ENCODE measurements around the gene CUEDC1.

The CUEDC1 gene

GRCh38 chr17:57914273-57915142 is 40.7 kb downstream of the CUEDC1 start:
- DNase-seq: no peak

DNA sequence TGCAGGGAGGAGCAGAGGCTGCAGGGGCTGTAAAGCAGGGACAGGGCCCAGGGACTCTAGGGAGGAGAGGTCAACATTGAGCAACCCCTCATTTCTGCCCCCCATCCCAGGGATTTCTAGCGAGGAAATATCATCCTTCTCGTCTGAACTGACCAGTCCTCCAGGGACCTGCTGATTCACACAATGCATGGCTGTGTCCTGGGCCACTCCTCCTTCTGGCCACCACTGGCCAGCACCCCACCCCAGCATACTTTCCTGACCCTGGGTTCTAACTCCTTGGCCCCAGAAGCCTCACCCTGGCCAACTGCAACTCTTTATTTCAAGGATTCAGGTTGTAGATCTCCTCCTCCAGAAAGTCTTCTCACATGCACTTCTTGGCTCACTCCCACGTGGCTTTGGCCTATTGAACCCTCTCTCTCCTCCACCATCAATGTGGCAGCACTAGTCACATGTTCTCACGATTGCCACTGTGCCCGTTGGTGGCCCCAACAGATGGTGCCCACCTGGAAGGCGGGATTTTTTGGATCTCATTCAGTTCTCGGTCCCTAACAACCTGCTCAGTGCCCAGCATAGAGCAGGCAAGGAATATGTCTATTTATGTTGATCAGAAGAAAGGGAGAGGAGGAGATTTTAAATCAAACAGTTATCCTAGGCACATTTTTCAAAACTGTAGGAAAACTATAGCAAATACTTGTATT is 41.5 kb downstream of the CUEDC1 start:
- no peak for DNase-seq

GRCh38 chr17:57911834-57912673 is 43.2 kb downstream of the CUEDC1 start:
- no peak for DNase-seq

DNA sequence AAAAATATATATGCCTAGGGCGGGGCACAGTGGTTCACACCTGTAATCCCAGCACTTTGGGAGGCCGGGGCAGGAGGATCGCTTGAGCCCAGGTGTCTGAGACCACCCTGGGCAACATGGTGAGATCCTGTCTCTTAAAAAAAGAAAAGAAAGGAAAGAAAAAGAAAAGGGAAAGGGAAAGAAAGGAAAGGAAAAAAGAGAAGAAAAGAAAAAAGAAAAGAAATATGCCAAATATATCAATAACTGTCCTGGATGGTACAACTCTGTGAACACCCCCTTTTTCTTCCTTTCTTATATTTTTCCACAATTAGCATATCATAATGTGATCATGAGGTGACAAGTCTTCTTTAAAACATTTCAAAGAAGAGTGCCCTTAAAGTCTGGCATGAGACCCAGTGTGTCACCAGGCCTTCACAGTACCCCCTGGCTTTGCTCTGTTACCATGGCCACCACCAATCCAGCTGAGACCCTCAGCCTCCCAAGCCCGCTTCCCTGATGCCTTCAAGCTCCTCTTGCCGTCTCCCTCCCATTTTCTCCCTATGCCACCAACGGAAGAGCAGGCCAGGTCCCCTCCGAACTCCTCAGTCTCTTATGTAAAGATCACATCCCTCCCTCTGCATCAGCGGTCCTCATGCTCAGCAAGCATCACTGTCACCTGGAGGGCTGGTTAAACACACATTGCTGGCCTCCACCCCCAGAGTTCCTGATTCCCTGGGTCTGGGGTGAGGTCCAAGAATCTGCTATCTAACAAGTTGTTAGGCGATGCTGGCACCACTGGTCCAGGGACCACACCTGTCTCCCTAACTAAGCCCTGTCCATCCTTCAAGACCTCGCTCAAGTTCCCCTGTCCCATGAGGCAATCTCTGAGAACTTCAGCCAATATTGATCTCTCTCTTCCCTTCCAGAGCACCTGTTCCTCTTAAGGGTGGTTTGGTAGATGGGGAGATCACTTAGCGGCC is 44.5 kb downstream of the CUEDC1 start:
- no peak for DNase-seq

DNA sequence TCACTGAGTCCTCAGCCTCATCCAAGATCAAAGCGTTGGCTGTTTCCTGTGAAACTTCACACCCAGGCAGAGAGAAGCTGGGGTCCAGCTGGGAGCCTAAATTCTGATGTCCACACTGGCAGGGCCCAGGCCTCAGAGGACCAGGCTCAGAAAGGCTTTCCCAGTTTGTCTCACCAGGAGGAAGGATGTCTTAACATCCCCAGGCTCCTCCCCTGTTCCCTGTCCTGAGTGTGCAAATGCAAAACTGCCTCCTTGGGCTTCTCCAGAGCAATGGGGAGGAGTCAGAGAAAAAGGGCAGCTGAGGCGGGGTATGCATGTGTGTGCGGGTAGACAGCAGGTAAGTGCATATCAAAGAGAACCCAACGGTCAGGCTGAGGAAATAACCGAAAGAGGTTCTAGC is 45.7 kb downstream of the CUEDC1 start:
- no peak for DNase-seq

DNA sequence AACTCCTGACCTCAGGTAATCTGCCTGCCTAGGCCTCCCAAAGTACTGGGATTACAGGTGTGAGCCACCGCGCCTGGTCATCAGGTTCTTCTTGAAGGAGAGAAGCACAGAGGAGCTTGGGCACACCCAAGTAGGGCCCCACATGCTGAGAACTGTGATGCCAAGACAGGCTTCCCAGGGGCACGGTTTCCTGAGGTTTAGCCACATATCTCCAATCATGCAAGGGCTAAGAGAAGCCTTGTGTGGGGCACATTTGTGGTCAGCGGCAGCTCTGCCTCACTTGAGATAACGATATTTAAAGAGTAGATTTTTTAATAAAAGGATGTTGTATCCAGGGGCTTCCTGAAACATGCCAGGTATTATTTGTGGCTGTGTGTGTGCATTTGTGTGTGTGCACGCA is 46.9 kb downstream of the CUEDC1 start:
- no peak for DNase-seq

DNA sequence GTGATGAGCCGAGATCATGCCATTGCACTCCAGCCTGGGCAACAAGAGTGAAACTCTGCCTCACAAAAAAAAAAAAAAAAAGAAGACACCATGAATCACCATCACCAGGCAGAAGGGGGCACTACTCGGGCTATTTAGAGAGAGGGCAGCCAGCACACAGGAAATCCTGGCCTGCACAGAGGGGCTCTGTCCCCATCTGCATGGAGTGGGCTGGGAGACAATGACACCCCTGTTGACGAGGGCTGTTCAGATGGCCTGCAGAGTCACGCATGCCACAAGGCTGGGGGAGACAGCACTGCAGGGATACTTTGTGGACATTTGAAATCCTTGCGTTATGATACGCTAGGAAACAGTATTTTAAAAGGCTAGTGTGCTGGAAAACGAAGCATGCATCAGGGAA is 48.3 kb downstream of the CUEDC1 start:
- peak; percentile 8 for DNase-seq

- DNase-seq: peak; percentile 39
These were observed 49.2 kb downstream of the CUEDC1 start for GRCh38 chr17:57905875-57906455.

DNA sequence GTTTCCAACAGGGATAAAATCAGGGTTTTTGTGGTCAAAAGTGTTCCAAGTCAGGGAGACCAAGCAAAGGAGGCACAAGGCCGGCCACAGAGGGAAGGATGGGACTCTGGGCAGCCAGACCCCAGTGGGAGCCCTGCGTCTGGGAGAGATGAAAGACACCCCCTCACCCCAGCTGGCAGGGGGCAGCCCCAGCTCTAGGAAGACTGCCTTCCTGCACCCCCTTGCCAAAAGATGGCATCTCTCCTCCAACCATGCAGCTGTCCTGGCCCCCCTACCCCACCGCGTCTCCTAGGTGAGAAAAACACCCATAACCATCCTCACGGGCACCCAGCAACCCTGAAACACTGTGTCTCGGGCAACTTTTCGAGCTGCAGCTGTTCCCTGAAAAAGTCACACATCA is 51.3 kb downstream of the CUEDC1 start:
- no peak for DNase-seq

DNA sequence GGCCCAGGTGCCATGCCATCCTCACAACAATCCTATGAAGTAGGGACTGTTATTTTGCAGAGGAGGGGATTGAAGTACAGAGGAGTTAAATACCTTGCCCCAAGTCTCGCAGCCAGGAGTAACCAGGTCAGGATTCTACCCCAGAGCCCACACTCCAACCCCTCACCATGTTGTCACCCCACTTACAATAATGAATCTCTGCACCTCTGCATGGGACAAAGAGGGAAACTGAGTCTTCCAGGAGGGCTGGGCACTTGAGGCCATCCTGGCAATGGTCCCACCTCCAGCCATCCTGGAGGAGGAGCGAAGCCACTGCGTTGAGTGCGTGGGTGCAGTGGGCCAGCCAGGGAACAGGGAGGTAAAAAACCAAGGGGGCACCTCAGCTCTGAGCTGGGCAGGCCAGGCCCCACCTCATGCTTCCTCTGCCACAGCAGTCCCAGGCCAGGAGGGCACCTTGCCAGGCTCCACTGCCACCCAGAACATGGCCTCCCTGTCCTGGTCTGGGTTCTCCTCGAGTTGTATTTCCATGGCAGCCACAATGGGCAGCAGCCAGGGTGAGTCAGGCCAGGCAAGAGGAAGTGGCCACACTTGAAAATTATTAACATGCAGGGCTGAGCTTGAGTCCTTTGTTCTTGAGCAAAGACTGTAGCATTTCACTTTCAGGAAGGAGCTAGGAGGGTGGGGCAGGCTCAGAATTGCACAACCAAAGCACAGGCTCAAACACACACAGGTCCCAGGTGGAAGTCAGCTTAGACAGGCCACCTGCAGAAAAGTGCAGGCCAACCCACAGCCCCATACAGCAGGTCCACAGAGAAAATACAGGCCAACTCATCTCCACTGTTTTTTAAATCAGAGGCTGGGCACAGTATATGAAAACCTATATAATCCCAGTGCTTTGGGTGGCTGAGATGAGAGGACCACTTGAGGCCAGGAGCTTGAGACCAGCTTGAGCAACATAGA is 52.1 kb downstream of the CUEDC1 start:
- DNase-seq: peak; percentile 93

DNA sequence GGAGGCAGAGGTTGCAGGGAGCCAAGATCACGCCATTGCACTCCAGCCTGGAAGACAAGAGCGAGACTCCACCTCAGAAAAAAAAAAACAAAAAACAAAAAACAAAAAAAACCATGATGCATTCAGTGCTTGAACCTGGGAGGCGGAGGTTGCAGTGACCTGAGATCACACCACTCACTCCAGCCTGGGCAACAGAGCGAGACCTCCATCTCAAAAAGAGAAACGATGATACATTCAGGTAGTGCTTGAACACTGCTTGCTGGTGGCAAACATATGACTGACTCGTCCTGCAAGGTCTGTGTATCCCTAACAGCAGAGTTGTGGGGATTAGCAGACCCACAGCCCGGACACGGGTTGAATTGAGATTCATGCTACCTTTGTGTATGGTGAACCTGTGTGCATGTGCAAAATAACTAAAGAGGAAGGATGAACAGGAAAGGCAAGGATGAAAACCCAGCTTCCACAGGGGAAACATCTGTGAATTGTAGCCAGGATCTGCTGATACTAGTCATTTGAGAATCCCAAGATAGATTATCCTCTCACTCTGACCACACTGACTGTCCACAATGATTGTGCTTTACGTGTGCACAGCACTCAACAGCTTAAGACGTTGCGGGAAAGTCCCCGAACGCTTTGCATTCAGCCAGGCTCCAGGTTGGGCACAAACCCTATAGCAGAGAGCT is 53.0 kb downstream of the CUEDC1 start:
- DNase-seq: no peak

GRCh38 chr17:57900991-57901743 is 54.0 kb downstream of the CUEDC1 start:
- DNase-seq: no peak

- peak; percentile 66 for DNase-seq
These were observed 55.4 kb downstream of the CUEDC1 start for GRCh38 chr17:57899822-57900221.

- peak; percentile 75 for DNase-seq
These were observed 55.8 kb downstream of the CUEDC1 start for GRCh38 chr17:57899391-57899790.

DNA sequence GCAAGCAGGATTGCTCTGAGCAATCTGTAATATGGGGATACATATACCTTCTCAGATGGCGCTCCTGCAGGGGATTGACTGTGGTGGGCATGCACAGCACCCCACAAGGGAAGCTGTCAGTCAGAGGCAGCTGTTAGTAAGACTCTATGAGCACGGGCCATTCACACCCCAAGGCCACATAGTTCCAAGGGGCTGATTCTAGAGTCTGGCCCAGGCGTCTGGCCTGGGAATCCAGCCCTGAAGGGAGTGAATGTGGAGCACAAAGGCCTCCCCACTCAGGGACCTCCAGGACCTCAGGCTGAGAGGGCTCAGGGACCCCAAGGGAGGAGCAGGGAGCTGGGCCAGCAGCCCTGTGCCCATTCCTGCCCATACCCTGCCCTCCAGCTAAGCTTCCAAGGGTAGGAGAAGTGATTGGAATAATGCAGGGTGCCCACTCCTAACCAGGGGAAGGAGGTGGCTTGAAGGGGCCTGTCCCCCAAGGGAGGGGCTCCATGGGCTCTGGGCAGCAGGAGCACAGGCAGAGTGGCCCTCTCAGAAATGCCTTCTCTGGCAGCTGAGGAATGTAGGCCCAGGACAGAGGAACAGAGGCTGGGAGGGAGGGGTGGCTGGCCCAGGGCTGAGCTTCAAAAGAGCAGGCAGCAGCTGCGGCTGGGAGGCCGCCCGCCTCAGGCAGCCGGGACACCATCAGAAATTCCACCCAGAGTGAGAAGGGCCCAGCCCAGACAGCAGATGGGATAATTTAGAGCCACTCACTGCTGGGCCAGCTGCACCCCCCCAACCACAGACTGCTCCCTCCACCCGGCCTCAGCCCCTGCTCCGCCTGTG is 56.5 kb downstream of the CUEDC1 start:
- no peak for DNase-seq

DNA sequence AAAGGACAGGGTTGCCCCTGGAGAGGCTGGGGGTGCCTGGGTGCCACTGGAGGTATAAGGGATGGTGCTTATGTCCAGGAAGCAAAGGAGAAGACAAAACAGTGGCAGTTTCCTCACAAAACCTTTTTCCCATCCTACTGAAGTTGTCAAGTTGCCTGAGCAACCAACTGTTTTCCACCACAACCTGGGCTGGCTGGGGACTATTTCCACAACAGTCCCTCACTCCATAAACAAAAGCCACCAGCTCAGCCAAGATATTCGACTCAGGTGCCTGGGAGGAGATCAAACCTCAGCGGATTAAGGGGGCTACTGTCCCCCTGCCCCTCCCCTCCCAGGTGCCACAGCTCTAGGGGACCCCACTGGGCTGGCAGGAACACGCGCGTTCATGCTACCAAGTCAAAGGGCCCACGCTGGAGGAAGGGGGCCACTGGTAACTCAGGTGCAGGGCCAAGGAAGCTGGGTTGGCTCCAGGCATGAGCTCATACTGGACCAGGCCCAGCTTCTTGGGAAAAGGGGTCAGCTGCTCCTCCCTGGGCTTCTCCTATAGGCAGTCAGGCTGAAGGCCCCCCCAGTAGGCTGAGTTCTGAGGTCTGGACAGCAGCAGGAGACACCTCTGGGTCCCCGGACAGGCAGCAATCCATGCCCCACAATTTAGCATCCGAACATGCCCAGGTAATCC is 59.7 kb downstream of the CUEDC1 start:
- no peak for DNase-seq

DNA sequence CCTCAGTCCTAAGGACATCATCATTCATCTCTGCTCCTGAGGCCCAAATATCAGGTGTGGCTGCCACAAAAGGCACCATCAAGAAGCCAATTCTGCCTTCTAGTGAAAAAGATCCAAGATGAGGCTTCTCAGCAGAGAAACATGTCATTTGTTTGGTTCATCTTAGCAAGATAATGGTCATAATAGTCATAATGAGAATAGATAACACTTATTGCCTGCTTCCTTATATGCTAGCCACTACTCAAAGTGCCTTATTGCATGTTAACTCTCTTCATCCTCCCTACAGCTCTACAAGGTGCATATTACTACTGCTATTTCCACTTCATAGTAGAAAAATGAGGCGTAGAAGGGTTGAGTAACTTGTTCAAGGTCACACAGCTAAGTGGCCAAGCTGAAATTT is 60.4 kb downstream of the CUEDC1 start:
- no peak for DNase-seq
